ENCODE measurements around the gene WFDC1. TPM values are rescaled to one million over a fixed set of nuclear protein-coding genes. Genes with fewer than 3 reads are reported as not detected.

WFDC1 gene
- total RNA-seq, 1 experiment from 2014 or later: not detected

DNA sequence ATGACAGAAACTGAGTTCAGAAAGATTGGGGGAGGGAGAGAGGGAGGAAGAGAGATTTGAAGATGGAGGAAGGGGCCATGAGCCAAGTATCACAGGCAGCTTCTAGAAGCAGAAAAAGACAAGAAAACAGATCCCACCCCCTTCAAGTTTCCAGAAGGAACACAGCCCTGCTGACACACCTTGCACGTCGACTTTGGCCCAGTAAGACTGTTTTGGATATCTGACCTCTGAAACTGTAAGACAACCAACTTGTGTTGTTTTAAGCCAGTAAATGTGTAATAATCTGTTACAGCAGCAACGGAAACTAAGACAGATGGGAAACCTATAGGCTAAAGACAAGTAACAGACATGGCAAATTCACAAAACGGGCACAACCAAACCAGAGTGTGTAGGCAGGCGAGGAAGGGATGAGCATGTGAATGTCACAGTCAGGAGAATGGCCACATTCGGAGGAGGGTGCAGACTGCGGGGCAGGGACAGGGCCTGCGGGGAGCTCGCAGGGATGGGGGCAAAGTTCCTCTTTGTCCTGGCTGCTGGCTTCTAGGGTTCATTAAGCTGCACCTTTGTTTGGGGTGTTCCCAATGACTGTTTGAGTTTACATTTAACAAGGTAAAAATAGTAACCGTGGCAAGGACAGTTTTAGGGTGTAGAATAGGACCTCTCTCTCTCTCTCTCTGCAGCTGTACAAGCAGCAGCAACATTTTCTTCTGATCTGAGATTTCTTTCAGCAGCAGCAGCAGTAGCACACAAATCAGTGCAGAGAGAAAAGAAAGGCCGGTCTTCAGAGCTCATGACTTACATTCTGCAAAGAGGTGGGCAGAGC, 55.4 kb downstream of the WFDC1 start:
- no TSS peak for BruUV-seq (replicated peaks)
- Mint-ChIP-seq H3K4me3 (ENCODE audit: low read depth, unreplicated experiment) (no peak overlapping the region), H3K27me3 (ENCODE audit: unreplicated experiment) (peaks cover 33% of the 10 kb centered on the region), H3K4me1 (ENCODE audit: low read depth, unreplicated experiment) (no peaks in the 10 kb centered on the region), H3K36me3 (ENCODE audit: insufficient read depth, unreplicated experiment) (no peaks in the 10 kb centered on the region), H3K27ac (ENCODE audit: unreplicated experiment) (no peak overlapping the region), H3K9me3 (ENCODE audit: low read depth, unreplicated experiment) (no peaks in the 10 kb centered on the region)
- TF ChIP-seq, protein P1, sequence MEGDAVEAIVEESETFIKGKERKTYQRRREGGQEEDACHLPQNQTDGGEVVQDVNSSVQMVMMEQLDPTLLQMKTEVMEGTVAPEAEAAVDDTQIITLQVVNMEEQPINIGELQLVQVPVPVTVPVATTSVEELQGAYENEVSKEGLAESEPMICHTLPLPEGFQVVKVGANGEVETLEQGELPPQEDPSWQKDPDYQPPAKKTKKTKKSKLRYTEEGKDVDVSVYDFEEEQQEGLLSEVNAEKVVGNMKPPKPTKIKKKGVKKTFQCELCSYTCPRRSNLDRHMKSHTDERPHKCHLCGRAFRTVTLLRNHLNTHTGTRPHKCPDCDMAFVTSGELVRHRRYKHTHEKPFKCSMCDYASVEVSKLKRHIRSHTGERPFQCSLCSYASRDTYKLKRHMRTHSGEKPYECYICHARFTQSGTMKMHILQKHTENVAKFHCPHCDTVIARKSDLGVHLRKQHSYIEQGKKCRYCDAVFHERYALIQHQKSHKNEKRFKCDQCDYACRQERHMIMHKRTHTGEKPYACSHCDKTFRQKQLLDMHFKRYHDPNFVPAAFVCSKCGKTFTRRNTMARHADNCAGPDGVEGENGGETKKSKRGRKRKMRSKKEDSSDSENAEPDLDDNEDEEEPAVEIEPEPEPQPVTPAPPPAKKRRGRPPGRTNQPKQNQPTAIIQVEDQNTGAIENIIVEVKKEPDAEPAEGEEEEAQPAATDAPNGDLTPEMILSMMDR (IDR thresholded peaks at IDR 0.05; ENCODE audit: unreplicated experiment): no peak
- CTCF ChIA-PET: no interaction called here
- no peak for DNase-seq
- intact Hi-C loops (cut with micrococcal nuclease; ENCODE audit: unreplicated experiment): no loop called here

DNA sequence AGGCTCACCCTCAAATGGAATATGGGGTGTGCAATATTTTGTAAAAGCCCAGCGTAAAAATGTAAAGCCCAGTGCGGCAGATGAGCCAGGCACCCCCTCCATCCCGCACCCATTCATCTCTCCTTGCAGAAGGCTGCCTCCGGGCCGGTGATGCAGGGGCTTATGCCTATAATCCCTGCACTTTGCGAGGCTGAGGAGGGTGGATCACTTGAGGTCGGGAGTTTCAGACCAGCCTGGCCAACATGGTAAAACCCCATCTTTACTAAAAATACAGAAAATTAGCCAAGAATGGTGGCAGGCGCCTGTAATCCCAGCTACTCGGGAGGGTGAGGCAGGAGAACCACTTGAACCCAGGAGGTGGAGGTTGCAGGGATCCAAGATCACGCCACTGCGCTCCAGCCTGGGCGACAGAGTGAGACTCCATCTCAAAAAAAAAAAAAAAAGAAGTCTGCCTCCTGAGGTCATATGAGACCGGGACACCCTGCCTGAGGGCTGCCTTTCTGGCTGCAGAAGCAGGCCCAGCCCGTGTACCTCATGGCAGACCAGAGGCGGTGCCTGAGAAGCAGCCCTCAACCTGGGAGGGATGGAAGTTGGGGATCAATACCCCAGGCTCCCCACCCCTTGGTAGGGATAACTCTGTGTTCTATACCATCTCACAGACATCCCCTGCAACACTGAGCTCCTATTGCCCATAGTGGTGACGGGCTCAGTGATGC, 56.2 kb downstream of the WFDC1 start:
- intact Hi-C loops (cut with micrococcal nuclease; ENCODE audit: unreplicated experiment): no loop called here
- Mint-ChIP-seq H3K27ac (ENCODE audit: unreplicated experiment) (no peak overlapping the region), H3K4me1 (ENCODE audit: low read depth, unreplicated experiment) (no peaks in the 10 kb centered on the region), H3K36me3 (ENCODE audit: insufficient read depth, unreplicated experiment) (no peaks in the 10 kb centered on the region), H3K27me3 (ENCODE audit: unreplicated experiment) (peaks cover 33% of the 10 kb centered on the region), H3K4me3 (ENCODE audit: low read depth, unreplicated experiment) (no peak overlapping the region), H3K9me3 (ENCODE audit: low read depth, unreplicated experiment) (no peaks in the 10 kb centered on the region)
- CTCF ChIA-PET: interaction anchor here (0.5 kb wide), 1 partner anchor 141 kb away, joined by 6 read pairs; no protein-coding TSS in a partner anchor
- no TSS peak for BruUV-seq (replicated peaks)
- TF ChIP-seq, protein P1 (IDR thresholded peaks at IDR 0.05; ENCODE audit: unreplicated experiment): no peak
- DNase-seq: no peak

DNA sequence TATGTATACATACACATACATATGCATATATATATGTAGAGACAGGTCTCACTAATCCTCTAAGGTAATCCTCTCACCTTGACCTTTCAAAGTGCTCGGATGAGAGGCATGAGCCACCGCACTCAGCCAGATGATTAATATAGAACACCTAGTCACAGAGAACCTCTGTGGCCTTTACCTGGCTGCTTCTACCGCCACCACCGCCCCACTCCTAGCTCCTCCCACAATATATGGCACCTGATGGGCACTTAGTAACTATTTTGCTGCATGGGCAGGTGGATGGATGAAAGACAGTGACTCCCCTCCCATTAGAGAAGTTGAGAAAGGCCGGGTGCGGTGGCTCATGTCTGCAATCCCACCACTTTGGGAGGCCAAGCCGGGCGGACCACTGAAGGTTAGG, 57.0 kb downstream of the WFDC1 start:
- H3K4me1 Mint-ChIP-seq (ENCODE audit: low read depth, unreplicated experiment): peaks cover 5% of the 10 kb centered on the region
- TF ChIP-seq, protein P1 (IDR thresholded peaks at IDR 0.05; ENCODE audit: unreplicated experiment): no peak
- no peak overlapping the region for H3K4me3 Mint-ChIP-seq (ENCODE audit: low read depth, unreplicated experiment)
- no peaks in the 10 kb centered on the region for H3K9me3 Mint-ChIP-seq (ENCODE audit: low read depth, unreplicated experiment)
- H3K27ac Mint-ChIP-seq (ENCODE audit: unreplicated experiment): no peak overlapping the region
- no peaks in the 10 kb centered on the region for H3K36me3 Mint-ChIP-seq (ENCODE audit: insufficient read depth, unreplicated experiment)
- no TSS peak for BruUV-seq (replicated peaks)
- CTCF ChIA-PET: interaction anchor here (0.5 kb wide), 1 partner anchor 141 kb away, joined by 6 read pairs; no protein-coding TSS in a partner anchor
- intact Hi-C loops (cut with micrococcal nuclease; ENCODE audit: unreplicated experiment): no loop called here
- peaks cover 28% of the 10 kb centered on the region for H3K27me3 Mint-ChIP-seq (ENCODE audit: unreplicated experiment)
- no peak for DNase-seq

DNA sequence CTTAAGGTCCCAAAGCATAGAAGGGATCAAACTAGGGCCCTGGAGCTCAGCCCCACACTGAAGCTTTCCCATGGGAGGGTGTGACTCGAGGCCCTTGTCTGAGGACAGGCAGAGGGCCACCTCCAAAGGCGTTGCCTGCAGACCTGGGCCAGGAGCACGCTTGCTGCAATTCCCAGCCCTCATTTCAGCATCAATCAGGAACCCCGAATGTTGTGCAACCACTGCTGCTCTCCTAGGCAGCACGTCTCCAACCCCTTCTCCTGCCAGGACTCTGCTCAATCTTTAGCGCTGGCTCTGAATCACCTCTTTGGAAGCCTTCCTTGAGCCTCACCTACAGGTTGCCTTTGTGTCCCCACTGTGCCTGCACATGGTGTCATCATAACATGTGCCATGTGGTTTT, 59.6 kb downstream of the WFDC1 start:
- H3K4me3 Mint-ChIP-seq (ENCODE audit: low read depth, unreplicated experiment): no peak overlapping the region
- H3K9me3 Mint-ChIP-seq (ENCODE audit: low read depth, unreplicated experiment): no peaks in the 10 kb centered on the region
- CTCF ChIA-PET: no interaction called here
- TF ChIP-seq, protein P1 (IDR thresholded peaks at IDR 0.05; ENCODE audit: unreplicated experiment): no peak
- intact Hi-C loops (cut with micrococcal nuclease; ENCODE audit: unreplicated experiment): no loop called here
- no TSS peak for BruUV-seq (replicated peaks)
- H3K36me3 Mint-ChIP-seq (ENCODE audit: insufficient read depth, unreplicated experiment): no peaks in the 10 kb centered on the region
- no peak for DNase-seq
- H3K27me3 Mint-ChIP-seq (ENCODE audit: unreplicated experiment): peaks cover 14% of the 10 kb centered on the region
- H3K4me1 Mint-ChIP-seq (ENCODE audit: low read depth, unreplicated experiment): peaks cover 14% of the 10 kb centered on the region
- no peak overlapping the region for H3K27ac Mint-ChIP-seq (ENCODE audit: unreplicated experiment)

Measured in Calu3 (cell line).